NCI-H2107 treated with DMSO at 0.1 percent for 48 hours (cell line): ENCODE measurements around the gene RAB33B.

Source experiments
- DNase-seq: peaks from one replicate; lab custom pipeline; 2025; ENCODE audit not compliant: unreplicated experiment; lab: John Stamatoyannopoulos, UW

Gene RAB33B

GRCh38 chr4:139503622-139504166 is 49.8 kb downstream of the RAB33B start:
- no peak for DNase-seq

GRCh38 chr4:139506774-139507173 is 52.9 kb downstream of the RAB33B start:
- DNase-seq, result no peak

- DNase-seq, result no peak
Observed at GRCh38 chr4:139508581-139509237, 54.8 kb downstream of the RAB33B start.

GRCh38 chr4:139509727-139510410 is 55.9 kb downstream of the RAB33B start:
- DNase-seq, result no peak

- DNase-seq, result no peak
Observed at GRCh38 chr4:139511320-139511719, 57.4 kb downstream of the RAB33B start.

- no peak for DNase-seq
Observed at GRCh38 chr4:139514382-139515059, 60.6 kb downstream of the RAB33B start.

GRCh38 chr4:139515531-139515958 is 61.6 kb downstream of the RAB33B start:
- DNase-seq, result no peak

GRCh38 chr4:139521754-139522401 is 68.0 kb downstream of the RAB33B start:
- no peak for DNase-seq

- DNase-seq, result no peak
Observed at GRCh38 chr4:139522457-139522856, 68.5 kb downstream of the RAB33B start.

GRCh38 chr4:139523076-139523475 is 69.2 kb downstream of the RAB33B start:
- no peak for DNase-seq

- DNase-seq, result no peak
Observed at GRCh38 chr4:139524062-139524631, 70.2 kb downstream of the RAB33B start.

GRCh38 chr4:139525414-139525813 is 71.5 kb downstream of the RAB33B start:
- DNase-seq, result no peak
